ENCODE measurements around the gene NDUFC1. TPM values are rescaled to one million over a fixed set of nuclear protein-coding genes. Genes with fewer than 3 reads are reported as not detected.

Gene NDUFC1
- total and polyA plus RNA-seq, 2 of the 8 experiments (the other 6 are each of a cell fraction or from before 2014, with no cell fraction given) = 41.9 to 62.0 TPM

DNA sequence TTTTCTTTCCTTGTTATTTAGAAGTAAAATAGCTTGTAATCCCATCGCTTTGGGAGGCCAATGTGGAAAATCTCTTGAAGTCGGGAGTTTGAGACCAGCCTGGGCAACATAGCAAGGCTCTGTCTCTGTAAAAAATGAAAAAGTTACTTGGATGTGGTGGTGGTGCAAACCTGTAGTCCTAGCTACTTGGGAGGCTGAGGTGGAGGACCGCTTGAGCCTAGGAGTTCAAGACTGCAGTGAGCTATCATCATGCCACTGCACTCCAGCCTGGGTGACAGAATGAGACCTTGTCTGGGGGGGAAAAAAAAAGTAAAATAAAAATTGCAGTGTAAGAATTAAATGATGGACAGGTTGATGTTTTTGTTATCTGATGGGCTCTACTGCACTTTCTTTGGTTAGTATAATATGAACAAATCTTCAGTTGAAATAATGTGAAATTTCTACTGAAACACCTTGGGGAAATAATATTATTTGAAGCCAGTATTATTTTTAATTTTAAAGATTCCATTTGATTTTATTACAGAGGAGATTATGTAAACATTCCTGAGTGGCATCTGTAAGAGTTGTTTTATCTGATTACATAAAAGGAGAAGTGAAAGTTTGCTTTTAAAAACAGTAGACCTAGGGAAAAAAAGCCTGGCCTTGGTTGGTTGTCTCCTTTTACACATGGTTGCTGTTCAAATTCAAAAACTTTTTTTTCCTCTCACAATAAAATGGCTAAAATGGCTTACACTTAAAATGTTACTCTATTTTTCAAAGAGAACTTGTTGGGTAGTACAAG, 10.5 kb upstream of the NDUFC1 start:
- peaks cover 5 to 10% (median 5%) of the 10 kb centered on the region in 4 experiments for H3K4me1 ChIP-seq (replicated peaks in 1 of 4; ENCODE audit: control insufficient read depth in 3 of 4, insufficient read depth in 4 of 4, low read length in 3 of 4)
- TF ChIP-seq NANOG (IDR thresholded peaks at IDR 0.05; ENCODE audit: insufficient read depth, low read depth, low read length, poor library complexity, severe bottlenecking) (no peak), SRF (IDR thresholded peaks at IDR 0.05; ENCODE audit: low read depth, low read length) (no peak), ATF2 (IDR thresholded peaks at IDR 0.05; ENCODE audit: low read length) (no peak), SP2 (IDR thresholded peaks at IDR 0.05; ENCODE audit: low read length) (no peak), POLR2A (IDR thresholded peaks at IDR 0.05; ENCODE audit: control extremely low read depth in 1 of 2, low read depth in 2 of 2, low read length in 2 of 2) (no peak), RFX5 (IDR thresholded peaks at IDR 0.05; ENCODE audit: borderline replicate concordance, low read depth, low read length) (no peak), BCL11A (IDR thresholded peaks at IDR 0.05; ENCODE audit: low read depth in 2 of 2, low read length in 2 of 2) (no peak), TBP (IDR thresholded peaks at IDR 0.05; ENCODE audit: low read depth, low read length) (no peak), RBBP5 (IDR thresholded peaks at IDR 0.05; ENCODE audit: borderline replicate concordance, low read depth, low read length) (no peak)
- TF ChIP-seq, protein P1, sequence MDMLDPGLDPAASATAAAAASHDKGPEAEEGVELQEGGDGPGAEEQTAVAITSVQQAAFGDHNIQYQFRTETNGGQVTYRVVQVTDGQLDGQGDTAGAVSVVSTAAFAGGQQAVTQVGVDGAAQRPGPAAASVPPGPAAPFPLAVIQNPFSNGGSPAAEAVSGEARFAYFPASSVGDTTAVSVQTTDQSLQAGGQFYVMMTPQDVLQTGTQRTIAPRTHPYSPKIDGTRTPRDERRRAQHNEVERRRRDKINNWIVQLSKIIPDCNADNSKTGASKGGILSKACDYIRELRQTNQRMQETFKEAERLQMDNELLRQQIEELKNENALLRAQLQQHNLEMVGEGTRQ (IDR thresholded peaks at IDR 0.05; ENCODE audit: low read length) = no peak

More for the DNA sequence above, 10.5 kb upstream of the NDUFC1 start:
- Histone ChIP-seq H3K4me2 (ENCODE audit: insufficient read depth in 1 of 2, low read depth in 2 of 2, low read length in 2 of 2) (no peak overlapping the region), H3K23me2 (ENCODE audit: low read depth, low read length) (no peaks in the 10 kb centered on the region), H4K20me1 (replicated peaks in 1 of 2; ENCODE audit: control insufficient read depth in 1 of 2, insufficient read depth in 2 of 2, low read length in 2 of 2) (peaks cover 11 to 18% of the 10 kb centered on the region in 2 experiments), H3K18ac (ENCODE audit: extremely low read depth, low read length) (no peak overlapping the region), H4K8ac (ENCODE audit: extremely low read depth, insufficient read depth, low read length) (no peak overlapping the region), H2BK5ac (ENCODE audit: low read depth, low read length) (no peak overlapping the region), H3K14ac (ENCODE audit: insufficient read length) (no peak overlapping the region), H2BK120ac (replicated peaks; ENCODE audit: low read depth, low read length) (no peak overlapping the region), H4K5ac (ENCODE audit: insufficient read length, low read depth, low read length) (no peak overlapping the region), H4K91ac (replicated peaks; ENCODE audit: insufficient read length, low read length) (no peak overlapping the region), H2BK12ac (ENCODE audit: low read depth, low read length) (no peak overlapping the region), H3K36me3 (ENCODE audit: control insufficient read depth in 2 of 4, insufficient read depth in 4 of 4, low read length in 3 of 4) (peaks cover 0 to 6% (median 0%) of the 10 kb centered on the region in 4 experiments; a peak in 1 of 8 replicates), H2BK15ac (ENCODE audit: low read length) (no peak overlapping the region), H3K79me2 (ENCODE audit: control insufficient read depth in 1 of 2, insufficient read depth in 2 of 2, low read length in 2 of 2) (peaks cover 39 to 99% of the 10 kb centered on the region in 2 experiments), H3K9ac (replicated peaks in 1 of 4; ENCODE audit: extremely low read depth in 1 of 4, low read depth in 3 of 4, low read length in 3 of 4) (no peak overlapping the region), H2AK5ac (ENCODE audit: low read depth, low read length) (no peak overlapping the region), H3K56ac (replicated peaks; ENCODE audit: insufficient read length, low read depth, low read length) (no peak overlapping the region), H2AFZ (ENCODE audit: low read length) (no peak overlapping the region), H3K4ac (replicated peaks; ENCODE audit: insufficient read length, low read depth, low read length) (no peak overlapping the region), H3K27me3 (replicated peaks in 1 of 4; ENCODE audit: control insufficient read depth in 3 of 4, extremely low read depth in 1 of 4, insufficient read depth in 3 of 4, low read length in 3 of 4) (no peaks in the 10 kb centered on the region), H3K9me3 (ENCODE audit: insufficient read depth in 2 of 2, low read depth in 1 of 2, low read length in 1 of 2) (no peaks in the 10 kb centered on the region), H2BK20ac (ENCODE audit: low read length) (no peak overlapping the region), H3K4me3 (ENCODE audit: extremely low read depth in 1 of 4, insufficient read depth in 2 of 4, low read depth in 3 of 4, low read length in 4 of 4) (no peak overlapping the region), H3K79me1 (ENCODE audit: low read depth, low read length) (no peaks in the 10 kb centered on the region), H3K23ac (ENCODE audit: insufficient read length) (no peak overlapping the region), H3K27ac (ENCODE audit: low read depth, low read length) (no peak overlapping the region)
- FAIRE-seq (no peak), DNase-seq (ENCODE audit: low read depth in 1 of 2, low spot score in 2 of 2) (no peak)
- CTCF ChIA-PET (ENCODE audit: partially characterized antibody) = interaction anchor here (0.6 to 1.2 kb wide), 3 partner anchors 10 to 58 kb away, joined by 4 read pairs; no protein-coding TSS in a partner anchor
- WGBS, 2 experiments (ENCODE audit: extremely low coverage in 1 of 2, insufficient coverage in 1 of 2, insufficient read length in 1 of 2, insufficient replicate concordance in 2 of 2, low coverage in 1 of 2, low lambda C conversion rate in 2 of 2, missing lambda C conversion rate in 1 of 2) = 90% methylated on average over 3 of the region's 3 CpGs; no CpG with 5 or more reads in 1 of the 2 experiments
- POLR2A ChIA-PET (ENCODE audit: partially characterized antibody) = interaction anchor here (0.6 to 3.7 kb wide), 4 partner anchors 11 to 271 kb away, joined by 3 to 28 read pairs (median 3); partner anchors contain the start of genes NAA15 and NDUFC1
